ENCODE data around the gene CMTM6. TPM values are rescaled to one million over a fixed set of nuclear protein-coding genes. Genes with fewer than 3 reads are reported as not detected.

CMTM6 gene
- total and polyA plus RNA-seq, 2 of the 13 experiments (the other 11 are each of a cell fraction or from before 2014, with no cell fraction given): 25.6 to 55.7 TPM

DNA sequence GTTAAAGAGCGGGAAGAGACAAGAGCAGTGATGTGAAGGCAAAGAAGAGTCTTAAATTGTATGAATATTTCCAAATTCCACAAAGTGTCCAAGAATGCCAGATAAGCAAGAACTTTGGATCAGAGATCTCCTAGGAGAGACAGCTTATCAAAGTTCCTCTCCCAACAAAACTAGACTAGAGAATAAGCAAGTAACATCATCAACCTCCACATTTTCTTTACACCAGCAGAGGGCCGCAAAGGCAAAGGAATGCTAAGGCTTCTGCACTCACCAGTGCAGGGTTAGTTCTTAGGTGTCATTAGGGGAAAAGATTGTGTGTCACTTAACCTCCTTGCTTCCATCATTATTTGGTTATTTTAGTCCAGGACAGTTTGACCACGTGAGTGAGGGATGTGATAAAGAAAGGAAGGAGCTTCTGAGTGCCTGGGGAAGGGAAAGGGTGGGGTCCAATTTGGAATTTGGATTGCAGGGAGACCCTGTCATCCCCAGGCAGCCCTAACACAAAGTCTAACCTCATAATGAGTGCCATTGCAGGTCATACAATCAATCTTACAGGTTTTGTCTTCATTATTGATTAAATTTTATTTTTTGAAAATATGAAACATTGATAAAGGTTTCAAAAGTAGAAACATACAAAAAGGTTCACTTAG is 7.5 kb upstream of the CMTM6 start:
- H3K9ac ChIP-seq (ENCODE audit: insufficient read depth, low read depth, low read length): no peak overlapping the region
- peaks cover 9% of the 10 kb centered on the region for H3K4me1 ChIP-seq (ENCODE audit: insufficient read depth, low read length)
- WGBS (ENCODE audit: low lambda C conversion rate): 31% methylated on average over 3 of the region's 3 CpGs
- no peaks in the 10 kb centered on the region for H3K36me3 ChIP-seq (replicated peaks in 1 of 2; ENCODE audit: control insufficient read depth in 1 of 2, insufficient read depth in 2 of 2, low read length in 2 of 2)
- CTCF ChIA-PET (ENCODE audit: low intra/inter-chr PET ratio, low total read pairs): interaction anchor here (1.7 kb wide), 1 partner anchor 155 kb away, joined by 21 read pairs; no protein-coding TSS in a partner anchor
- H3K79me2 ChIP-seq (ENCODE audit: insufficient read depth, low read length): no peaks in the 10 kb centered on the region
- DNase-seq (ENCODE audit: low spot score) (peak; percentile 71), ATAC-seq (peak; percentile 98), FAIRE-seq (peak; percentile 76)
- POLR2A ChIA-PET: no interaction called here
- in situ Hi-C loops (cut with HindIII; ENCODE audit: extremely low pct_ligation_motif_present, low pct_unique_long_range_greater_than_20kb) (no loop called here), intact Hi-C loops (cut with micrococcal nuclease; ENCODE audit: unreplicated experiment) (loop anchor here (1.0 to 5.0 kb wide), 3 partner anchors 155 to 424 kb away; no protein-coding TSS in a partner anchor)
- H4K20me1 ChIP-seq (ENCODE audit: insufficient read depth, low read length): no peaks in the 10 kb centered on the region
- no peak overlapping the region for H3K4me2 ChIP-seq (ENCODE audit: low read depth, low read length)
- no TSS peak for BruUV-seq (replicated peaks)
- H3K9me3 ChIP-seq (ENCODE audit: low read length): no peaks in the 10 kb centered on the region
- no peak overlapping the region for H3K27ac ChIP-seq (ENCODE audit: extremely low read length, insufficient read depth, low read length)
- H3K4me3 ChIP-seq (replicated peaks in 1 of 3; ENCODE audit: insufficient read depth in 1 of 3, low read depth in 2 of 3, low read length in 3 of 3): no peak overlapping the region
- H2AFZ ChIP-seq (ENCODE audit: low read length): no peak overlapping the region
- peaks cover 0 to 1% of the 10 kb centered on the region in 2 experiments; a peak in 1 of 5 replicates for H3K27me3 ChIP-seq (ENCODE audit: control insufficient read depth in 1 of 2, insufficient read depth in 2 of 2, low read length in 2 of 2)
- TF ChIP-seq, protein P1, sequence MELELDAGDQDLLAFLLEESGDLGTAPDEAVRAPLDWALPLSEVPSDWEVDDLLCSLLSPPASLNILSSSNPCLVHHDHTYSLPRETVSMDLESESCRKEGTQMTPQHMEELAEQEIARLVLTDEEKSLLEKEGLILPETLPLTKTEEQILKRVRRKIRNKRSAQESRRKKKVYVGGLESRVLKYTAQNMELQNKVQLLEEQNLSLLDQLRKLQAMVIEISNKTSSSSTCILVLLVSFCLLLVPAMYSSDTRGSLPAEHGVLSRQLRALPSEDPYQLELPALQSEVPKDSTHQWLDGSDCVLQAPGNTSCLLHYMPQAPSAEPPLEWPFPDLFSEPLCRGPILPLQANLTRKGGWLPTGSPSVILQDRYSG (CRISPR knock-in tag; IDR thresholded peaks at IDR 0.05): no peak
- no peak for TF ChIP-seq FOXJ3 (CRISPR knock-in tag; IDR thresholded peaks at IDR 0.05; ENCODE audit: borderline replicate concordance)
- TF ChIP-seq, protein P2, sequence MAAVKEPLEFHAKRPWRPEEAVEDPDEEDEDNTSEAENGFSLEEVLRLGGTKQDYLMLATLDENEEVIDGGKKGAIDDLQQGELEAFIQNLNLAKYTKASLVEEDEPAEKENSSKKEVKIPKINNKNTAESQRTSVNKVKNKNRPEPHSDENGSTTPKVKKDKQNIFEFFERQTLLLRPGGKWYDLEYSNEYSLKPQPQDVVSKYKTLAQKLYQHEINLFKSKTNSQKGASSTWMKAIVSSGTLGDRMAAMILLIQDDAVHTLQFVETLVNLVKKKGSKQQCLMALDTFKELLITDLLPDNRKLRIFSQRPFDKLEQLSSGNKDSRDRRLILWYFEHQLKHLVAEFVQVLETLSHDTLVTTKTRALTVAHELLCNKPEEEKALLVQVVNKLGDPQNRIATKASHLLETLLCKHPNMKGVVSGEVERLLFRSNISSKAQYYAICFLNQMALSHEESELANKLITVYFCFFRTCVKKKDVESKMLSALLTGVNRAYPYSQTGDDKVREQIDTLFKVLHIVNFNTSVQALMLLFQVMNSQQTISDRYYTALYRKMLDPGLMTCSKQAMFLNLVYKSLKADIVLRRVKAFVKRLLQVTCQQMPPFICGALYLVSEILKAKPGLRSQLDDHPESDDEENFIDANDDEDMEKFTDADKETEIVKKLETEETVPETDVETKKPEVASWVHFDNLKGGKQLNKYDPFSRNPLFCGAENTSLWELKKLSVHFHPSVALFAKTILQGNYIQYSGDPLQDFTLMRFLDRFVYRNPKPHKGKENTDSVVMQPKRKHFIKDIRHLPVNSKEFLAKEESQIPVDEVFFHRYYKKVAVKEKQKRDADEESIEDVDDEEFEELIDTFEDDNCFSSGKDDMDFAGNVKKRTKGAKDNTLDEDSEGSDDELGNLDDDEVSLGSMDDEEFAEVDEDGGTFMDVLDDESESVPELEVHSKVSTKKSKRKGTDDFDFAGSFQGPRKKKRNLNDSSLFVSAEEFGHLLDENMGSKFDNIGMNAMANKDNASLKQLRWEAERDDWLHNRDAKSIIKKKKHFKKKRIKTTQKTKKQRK (IDR thresholded peaks at IDR 0.05; ENCODE audit: low read length): no peak
- TF ChIP-seq, protein P3, sequence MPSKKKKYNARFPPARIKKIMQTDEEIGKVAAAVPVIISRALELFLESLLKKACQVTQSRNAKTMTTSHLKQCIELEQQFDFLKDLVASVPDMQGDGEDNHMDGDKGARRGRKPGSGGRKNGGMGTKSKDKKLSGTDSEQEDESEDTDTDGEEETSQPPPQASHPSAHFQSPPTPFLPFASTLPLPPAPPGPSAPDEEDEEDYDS (CRISPR knock-in tag; IDR thresholded peaks at IDR 0.05): 0 out of 2 replicates have a peak, but pooled peaks have one; percentile 26
- TF ChIP-seq SMYD3 (CRISPR knock-in tag; IDR thresholded peaks at IDR 0.05): no peak
- TF ChIP-seq, protein P4, sequence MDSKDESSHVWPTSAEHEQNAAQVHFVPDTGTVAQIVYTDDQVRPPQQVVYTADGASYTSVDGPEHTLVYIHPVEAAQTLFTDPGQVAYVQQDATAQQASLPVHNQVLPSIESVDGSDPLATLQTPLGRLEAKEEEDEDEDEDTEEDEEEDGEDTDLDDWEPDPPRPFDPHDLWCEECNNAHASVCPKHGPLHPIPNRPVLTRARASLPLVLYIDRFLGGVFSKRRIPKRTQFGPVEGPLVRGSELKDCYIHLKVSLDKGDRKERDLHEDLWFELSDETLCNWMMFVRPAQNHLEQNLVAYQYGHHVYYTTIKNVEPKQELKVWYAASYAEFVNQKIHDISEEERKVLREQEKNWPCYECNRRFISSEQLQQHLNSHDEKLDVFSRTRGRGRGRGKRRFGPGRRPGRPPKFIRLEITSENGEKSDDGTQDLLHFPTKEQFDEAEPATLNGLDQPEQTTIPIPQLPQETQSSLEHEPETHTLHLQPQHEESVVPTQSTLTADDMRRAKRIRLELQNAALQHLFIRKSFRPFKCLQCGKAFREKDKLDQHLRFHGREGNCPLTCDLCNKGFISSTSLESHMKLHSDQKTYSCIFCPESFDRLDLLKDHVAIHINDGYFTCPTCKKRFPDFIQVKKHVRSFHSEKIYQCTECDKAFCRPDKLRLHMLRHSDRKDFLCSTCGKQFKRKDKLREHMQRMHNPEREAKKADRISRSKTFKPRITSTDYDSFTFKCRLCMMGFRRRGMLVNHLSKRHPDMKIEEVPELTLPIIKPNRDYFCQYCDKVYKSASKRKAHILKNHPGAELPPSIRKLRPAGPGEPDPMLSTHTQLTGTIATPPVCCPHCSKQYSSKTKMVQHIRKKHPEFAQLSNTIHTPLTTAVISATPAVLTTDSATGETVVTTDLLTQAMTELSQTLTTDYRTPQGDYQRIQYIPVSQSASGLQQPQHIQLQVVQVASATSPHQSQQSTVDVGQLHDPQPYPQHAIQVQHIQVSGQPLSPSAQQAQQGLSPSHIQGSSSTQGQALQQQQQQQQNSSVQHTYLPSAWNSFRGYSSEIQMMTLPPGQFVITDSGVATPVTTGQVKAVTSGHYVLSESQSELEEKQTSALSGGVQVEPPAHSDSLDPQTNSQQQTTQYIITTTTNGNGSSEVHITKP (CRISPR knock-in tag; IDR thresholded peaks at IDR 0.05; ENCODE audit: low read depth): no peak
- TF ChIP-seq ETV5 (CRISPR knock-in tag; IDR thresholded peaks at IDR 0.05; ENCODE audit: borderline replicate concordance): no peak
